Gastrocnemius medialis (tissue), 4 donors: ENCODE data around the gene TXNRD3. TPM values are rescaled to one million over a fixed set of nuclear protein-coding genes. Genes with fewer than 3 reads are reported as not detected.
A peak's percentile ranks its signal among the peaks of the same experiment; 100 is the strongest.

Source experiments
- ATAC-seq, 2 donors: fragments of 150-250 bp; one replicate each; pipeline ENCODE4 v1.9.1; 2016
- DNase-seq, 2 donors: peaks; one replicate each; pipeline ENCODE4 v3.0.0-alpha.2; 2019
- H3K27ac ChIP-seq, 4 donors: fragments of 200-600 bp; sonication (generic); 1 replicate in 1 of 4; 2 replicates in 3 of 4; pipeline ENCODE4 v1.5.1; 2016 to 2018; ENCODE audit warnings: mild to moderate bottlenecking in 2 of 4, moderate library complexity in 1 of 4
- H3K27me3 ChIP-seq, 3 donors: fragments of 200-600 bp; sonication (generic) in 2 of 3; 1 replicate in 1 of 3; 2 replicates in 2 of 3; pipeline versions ENCODE4 v1.5.1 to v1.6.0; 2016 to 2019; ENCODE audit warnings: mild to moderate bottlenecking in 1 of 3, moderate library complexity in 1 of 3
- H3K36me3 ChIP-seq, 2 donors: fragments of 200-600 bp; sonication (generic) in 1 of 2; one replicate each; pipeline ENCODE4 v1.5.1; 2017 to 2018
- H3K4me1 ChIP-seq, 2 donors: fragments of 200-600 bp; sonication (generic) in 1 of 2; one replicate each; pipeline ENCODE4 v1.5.1; 2016 to 2017; ENCODE audit warnings: mild to moderate bottlenecking in 2 of 2
- H3K4me3 ChIP-seq, 4 donors: fragments of 200-600 bp; sonication (generic) in 3 of 4; 1 replicate in 1 of 4; 2 replicates in 3 of 4; pipeline ENCODE4 v1.5.1; 2016 to 2019; ENCODE audit warnings: mild to moderate bottlenecking in 2 of 4
- H3K9me3 ChIP-seq, 3 donors: fragments of 200-600 bp; sonication (generic) in 2 of 3; 1 replicate in 1 of 3; 2 replicates in 2 of 3; pipeline ENCODE4 v1.5.1; 2016 to 2019
- CTCF ChIP-seq, 5 experiments: fragments of 450-650 bp in 3 of 5; fragments of 200-600 bp in 2 of 5; sonication (generic) in 2 of 5; IDR thresholded peaks in 4 of 5; conservative IDR thresholded peaks in 1 of 5; 1 replicate in 4 of 5; 2 replicates in 1 of 5; pipeline ENCODE4 v1.5.1; 2016 to 2019; ENCODE audit warnings: antibody characterized with exemption in 5 of 5, mild to moderate bottlenecking in 3 of 5, moderate library complexity in 3 of 5
- POLR2A ChIP-seq, 2 donors: fragments of 450-650 bp; IDR thresholded peaks; one replicate each; pipeline ENCODE4 v1.6.1; 2017; ENCODE audit warnings: antibody characterized with exemption in 2 of 2, mild to moderate bottlenecking in 2 of 2, moderate library complexity in 2 of 2
- in situ Hi-C, 4 donors: fragments of 200-750 bp; cut with MboI; loops; one replicate each; pipeline versions ENCODE4 v1.15.0 to v1.8.0; 2017; ENCODE audit warnings: low sequenced_read_pairs in 4 of 4
- intact Hi-C: fragments of 100-400 bp; cut with DNase I; formaldehyde crosslinking; loops from one replicate; pipeline ENCODE4 v1.15.1; 2023; ENCODE audit warnings: low total_unique reads
- total RNA-seq, 4 donors: library from RNA; depleted of rRNA; stranded (reverse); fragments of >200 nt; gene quantifications; one replicate each; pipeline versions ENCODE4 v1.1.0 to v1.2.3, GENCODE V29; 2016

The TXNRD3 gene
- total RNA-seq, 4 donors from 2014 or later, result 2.5 to 7.0 (median 4.5) TPM

- intact Hi-C loops (loop anchor here (1.0 to 2.0 kb wide), 4 partner anchors 66 to 867 kb away; partner anchors contain the start of gene PLXNA1), in situ Hi-C loops (loop anchor here in 3 of 4 donors (10.0 kb wide), 2 partner anchors 775 to 865 kb away; no protein-coding TSS in a partner anchor)
- no peaks in the 10 kb centered on the region for H3K36me3 ChIP-seq
- ATAC-seq (no peak), DNase-seq (no peak)
- no peaks in the 10 kb centered on the region for H3K27me3 ChIP-seq
- no peak for TF ChIP-seq CTCF (IDR thresholded peaks at IDR 0.05 in 4 of 5, conservative IDR thresholded peaks at IDR 0.05 in 1 of 5)
- no peak for TF ChIP-seq POLR2A (IDR thresholded peaks at IDR 0.05)
- no peak overlapping the region for H3K4me3 ChIP-seq
- no peak overlapping the region for H3K27ac ChIP-seq
- H3K9me3 ChIP-seq, result no peaks in the 10 kb centered on the region
- no peaks in the 10 kb centered on the region for H3K4me1 ChIP-seq
These were observed 25.1 kb upstream of the TXNRD3 start for GRCh38 chr3:126679831-126680666.

- H3K4me1 ChIP-seq, result no peaks in the 10 kb centered on the region
- peak; percentile 88 to 98 (median 92) for TF ChIP-seq CTCF (IDR thresholded peaks at IDR 0.05 in 4 of 5, conservative IDR thresholded peaks at IDR 0.05 in 1 of 5)
- no peak for TF ChIP-seq POLR2A (IDR thresholded peaks at IDR 0.05)
- peak; percentile 76 to 92 for ATAC-seq
- intact Hi-C loops, result loop anchor here (1.0 to 2.0 kb wide), 4 partner anchors 67 to 867 kb away; partner anchors contain the start of gene PLXNA1
- H3K4me3 ChIP-seq, result no peak overlapping the region
- DNase-seq, result peak; percentile 53 to 72
- in situ Hi-C loops, result loop anchor here in 1 of 4 donors (10.0 kb wide), 1 partner anchor 865 kb away; no protein-coding TSS in a partner anchor
- no peaks in the 10 kb centered on the region for H3K27me3 ChIP-seq
- H3K9me3 ChIP-seq, result no peaks in the 10 kb centered on the region
- no peak overlapping the region for H3K27ac ChIP-seq
- H3K36me3 ChIP-seq, result no peaks in the 10 kb centered on the region
These were observed 24.4 kb upstream of the TXNRD3 start for GRCh38 chr3:126679318-126679751.

- peak in 1 of 2 donors; percentile 27 for ATAC-seq
- H3K36me3 ChIP-seq, result no peaks in the 10 kb centered on the region
- no peaks in the 10 kb centered on the region for H3K9me3 ChIP-seq
- DNase-seq, result no peak
- no peak overlapping the region for H3K4me3 ChIP-seq
- H3K27ac ChIP-seq, result no peak overlapping the region
- H3K4me1 ChIP-seq, result no peaks in the 10 kb centered on the region
- intact Hi-C loops (loop anchor here (1.0 to 2.0 kb wide), 4 partner anchors 67 to 868 kb away; partner anchors contain the start of gene PLXNA1), in situ Hi-C loops (loop anchor here in 1 of 4 donors (10.0 kb wide), 1 partner anchor 866 kb away; no protein-coding TSS in a partner anchor)
- TF ChIP-seq POLR2A (IDR thresholded peaks at IDR 0.05) (no peak), CTCF (IDR thresholded peaks at IDR 0.05 in 4 of 5, conservative IDR thresholded peaks at IDR 0.05 in 1 of 5) (no peak)
- H3K27me3 ChIP-seq, result no peaks in the 10 kb centered on the region
These were observed 23.9 kb upstream of the TXNRD3 start for GRCh38 chr3:126678693-126679317.

- intact Hi-C loops (loop anchor here (2.0 kb wide), 1 partner anchor 869 kb away; no protein-coding TSS in a partner anchor), in situ Hi-C loops (loop anchor here in 1 of 4 donors (10.0 kb wide), 1 partner anchor 867 kb away; no protein-coding TSS in a partner anchor)
- H3K27ac ChIP-seq, result no peak overlapping the region
- no peaks in the 10 kb centered on the region for H3K9me3 ChIP-seq
- H3K27me3 ChIP-seq, result no peaks in the 10 kb centered on the region
- no peaks in the 10 kb centered on the region for H3K4me1 ChIP-seq
- H3K36me3 ChIP-seq, result no peaks in the 10 kb centered on the region
- no peak overlapping the region for H3K4me3 ChIP-seq
- ATAC-seq (no peak), DNase-seq (no peak)
- TF ChIP-seq POLR2A (IDR thresholded peaks at IDR 0.05) (no peak), CTCF (IDR thresholded peaks at IDR 0.05 in 4 of 5, conservative IDR thresholded peaks at IDR 0.05 in 1 of 5) (no peak)
These were observed 23.1 kb upstream of the TXNRD3 start for GRCh38 chr3:126677862-126678503.
